ENCODE data around the gene IDI1.

GRCh38 chr10:1074052-1074747 is 25.3 kb upstream of the IDI1 start:
- no peak for TF ChIP-seq EZH2phosphoT487 (conservative IDR thresholded peaks at IDR 0.05; ENCODE audit: low read length)
- no peak for TF ChIP-seq CTCF (IDR thresholded peaks at IDR 0.05; ENCODE audit: insufficient read depth, low read length, poor library complexity, severe bottlenecking)

Measured in SU-DHL-6 (cell line).